Thoracic aorta (tissue), 2 donors: ENCODE data around the gene GNPNAT1. TPM values are rescaled to one million over a fixed set of nuclear protein-coding genes. Genes with fewer than 3 reads are reported as not detected.
"Not testable (repeated sequence)": the region's sequence is repeated elsewhere in the genome, so short reads cannot be mapped to it uniquely, and the experiment has no call there.

Experiments used
- ATAC-seq: fragments of 150-250 bp; one replicate; pipeline ENCODE4 v1.8.0; 2017; ENCODE audit warnings: low read depth; ENCODE audit not compliant: insufficient number of reproducible peaks, low FRiP score
- DNase-seq: peaks from one replicate; pipeline ENCODE4 v3.0.0-alpha.2; 2020; ENCODE audit warnings: low spot score
- H3K27ac ChIP-seq, 2 donors: fragments of 200-600 bp; sonication (generic); 1 replicate in 1 of 2; 2 replicates in 1 of 2; pipeline ENCODE4 v1.5.1; 2016; ENCODE audit warnings: mild to moderate bottlenecking in 2 of 2, moderate library complexity in 2 of 2
- H3K27me3 ChIP-seq: fragments of 200-600 bp; sonication (generic); replicated peaks from 2 replicates; pipeline ENCODE4 v1.6.0; 2016; ENCODE audit warnings: mild to moderate bottlenecking; ENCODE audit not compliant: insufficient read depth
- H3K36me3 ChIP-seq: fragments of 200-600 bp; sonication (generic); one replicate; pipeline ENCODE4 v1.5.1; 2016
- H3K4me1 ChIP-seq, 2 donors: fragments of 200-600 bp; sonication (generic); 1 replicate in 1 of 2; 2 replicates in 1 of 2; pipeline versions ENCODE4 v1.5.1 to v1.6.0; 2016; ENCODE audit warnings: low read depth in 2 of 2, mild to moderate bottlenecking in 1 of 2; ENCODE audit not compliant: control insufficient read depth in 1 of 2
- H3K4me3 ChIP-seq: fragments of 200-600 bp; sonication (generic); 2 replicates; pipeline ENCODE4 v1.5.1; 2016; ENCODE audit warnings: mild to moderate bottlenecking
- H3K9me3 ChIP-seq: fragments of 200-600 bp; sonication (generic); 2 replicates; pipeline ENCODE4 v1.5.1; 2016
- total RNA-seq, 2 donors: library from RNA; depleted of rRNA; stranded (reverse); fragments of >200 nt; gene quantifications; one replicate each; pipeline versions ENCODE4 v1.1.0 to v1.2.3, GENCODE V29; 2016
- TF ChIP-seq, protein P1 (sequence below): fragments of 200-600 bp; sonication (generic); IDR thresholded peaks from one replicate; pipeline ENCODE4 v1.5.1; 2019; ENCODE audit warnings: antibody characterized with exemption

The GNPNAT1 gene
- total RNA-seq, 2 donors from 2014 or later = 15.8 to 78.2 TPM

DNA sequence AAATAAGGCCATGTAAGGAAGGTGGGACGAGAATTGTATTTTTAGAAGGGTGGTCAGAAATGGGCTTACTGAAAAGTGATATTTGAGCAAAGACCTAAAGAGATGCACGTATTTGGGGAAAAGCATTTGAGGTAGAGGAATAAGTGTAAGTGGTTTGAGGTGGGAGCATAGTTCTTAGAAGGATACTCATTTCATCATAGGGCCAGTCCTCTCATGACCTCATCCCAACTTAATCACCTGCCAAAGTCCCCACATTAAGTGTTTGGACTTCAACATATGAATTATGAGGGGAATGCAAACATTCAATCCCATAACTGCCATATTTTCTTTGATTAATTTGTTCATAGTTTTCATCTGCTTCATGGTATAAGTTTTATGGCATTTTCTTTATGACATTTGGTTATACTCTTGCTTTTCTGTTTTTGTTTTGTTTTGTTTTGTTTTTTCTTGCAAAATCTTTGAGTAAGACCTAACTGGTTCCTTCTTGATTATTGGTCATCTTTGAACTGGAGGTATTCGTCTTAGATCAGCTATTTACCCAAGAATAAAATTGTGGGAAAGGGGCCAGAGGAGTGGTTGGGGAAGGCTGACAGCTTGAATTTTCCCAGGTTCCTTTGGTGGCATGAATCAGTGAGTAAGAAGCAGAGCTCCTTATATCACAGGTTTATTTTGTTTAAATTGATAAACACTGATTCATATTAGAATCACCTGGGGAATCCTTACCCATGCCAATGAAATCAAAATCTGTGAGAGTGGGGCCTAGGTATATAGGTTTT, 24.2 kb downstream of the GNPNAT1 start:
- no peak overlapping the region for H3K27ac ChIP-seq
- TF ChIP-seq, protein P1, sequence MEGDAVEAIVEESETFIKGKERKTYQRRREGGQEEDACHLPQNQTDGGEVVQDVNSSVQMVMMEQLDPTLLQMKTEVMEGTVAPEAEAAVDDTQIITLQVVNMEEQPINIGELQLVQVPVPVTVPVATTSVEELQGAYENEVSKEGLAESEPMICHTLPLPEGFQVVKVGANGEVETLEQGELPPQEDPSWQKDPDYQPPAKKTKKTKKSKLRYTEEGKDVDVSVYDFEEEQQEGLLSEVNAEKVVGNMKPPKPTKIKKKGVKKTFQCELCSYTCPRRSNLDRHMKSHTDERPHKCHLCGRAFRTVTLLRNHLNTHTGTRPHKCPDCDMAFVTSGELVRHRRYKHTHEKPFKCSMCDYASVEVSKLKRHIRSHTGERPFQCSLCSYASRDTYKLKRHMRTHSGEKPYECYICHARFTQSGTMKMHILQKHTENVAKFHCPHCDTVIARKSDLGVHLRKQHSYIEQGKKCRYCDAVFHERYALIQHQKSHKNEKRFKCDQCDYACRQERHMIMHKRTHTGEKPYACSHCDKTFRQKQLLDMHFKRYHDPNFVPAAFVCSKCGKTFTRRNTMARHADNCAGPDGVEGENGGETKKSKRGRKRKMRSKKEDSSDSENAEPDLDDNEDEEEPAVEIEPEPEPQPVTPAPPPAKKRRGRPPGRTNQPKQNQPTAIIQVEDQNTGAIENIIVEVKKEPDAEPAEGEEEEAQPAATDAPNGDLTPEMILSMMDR = no peak

GRCh38 chr14:52762923-52763322, 28.5 kb downstream of the GNPNAT1 start:
- not testable (repeated sequence) for H3K27me3 ChIP-seq, H3K9me3 ChIP-seq, H3K4me3 ChIP-seq, H3K4me1 ChIP-seq, H3K27ac ChIP-seq, DNase-seq, H3K36me3 ChIP-seq, ATAC-seq

More for the DNA sequence above, 24.2 kb downstream of the GNPNAT1 start:
- ATAC-seq = no peak
- H3K27me3 ChIP-seq = no peaks in the 10 kb centered on the region
- no peaks in the 10 kb centered on the region for H3K9me3 ChIP-seq
- H3K4me3 ChIP-seq = no peak overlapping the region
- H3K4me1 ChIP-seq = peaks cover 0 to 6% of the 10 kb centered on the region in 2 donors
- peaks cover 10% of the 10 kb centered on the region for H3K36me3 ChIP-seq
- no peak for DNase-seq

DNA sequence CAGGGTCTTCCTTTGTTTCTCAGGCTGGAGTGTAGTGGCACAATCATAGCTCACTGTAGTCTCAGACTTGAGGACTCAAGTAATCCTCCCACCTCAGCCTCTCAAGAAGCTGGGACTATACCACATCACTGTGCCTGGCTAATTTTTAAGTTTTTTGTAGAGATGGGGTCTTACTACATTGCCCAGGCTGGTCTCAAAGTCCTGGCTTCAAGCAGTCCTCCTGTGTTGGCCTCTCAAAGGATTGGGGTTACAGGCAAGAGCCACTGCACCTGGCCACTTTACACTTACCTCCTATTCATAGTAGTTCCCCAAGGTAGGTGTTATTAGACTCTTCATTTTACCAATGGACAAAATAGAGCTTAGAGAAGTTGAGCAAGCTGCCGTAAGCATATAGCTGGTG, 32.3 kb downstream of the GNPNAT1 start:
- Histone ChIP-seq H3K4me1 (peaks cover 0 to 2% of the 10 kb centered on the region in 2 donors), H3K27ac (no peak overlapping the region), H3K36me3 (peaks cover 6% of the 10 kb centered on the region), H3K27me3 (no peaks in the 10 kb centered on the region), H3K9me3 (no peaks in the 10 kb centered on the region), H3K4me3 (no peak overlapping the region)
- no peak for ATAC-seq
- TF ChIP-seq, protein P1 = no peak
- DNase-seq = no peak

- H3K27me3 ChIP-seq = no peaks in the 10 kb centered on the region
- peaks cover 6% of the 10 kb centered on the region for H3K36me3 ChIP-seq
- ATAC-seq (no peak), DNase-seq (no peak)
- H3K4me3 ChIP-seq = no peak overlapping the region
- no peaks in the 10 kb centered on the region for H3K4me1 ChIP-seq
- TF ChIP-seq, protein P1 = no peak
- no peak overlapping the region for H3K27ac ChIP-seq
- no peaks in the 10 kb centered on the region for H3K9me3 ChIP-seq
These were observed 35.6 kb downstream of the GNPNAT1 start for GRCh38 chr14:52755607-52756316.

GRCh38 chr14:52748647-52749292, 42.6 kb downstream of the GNPNAT1 start:
- peaks cover 8% of the 10 kb centered on the region for H3K36me3 ChIP-seq

More at GRCh38 chr14:52748647-52749292, 42.6 kb downstream of the GNPNAT1 start:
- Histone ChIP-seq H3K27me3 (no peaks in the 10 kb centered on the region), H3K4me3 (no peak overlapping the region), H3K9me3 (no peaks in the 10 kb centered on the region), H3K27ac (no peak overlapping the region), H3K4me1 (peaks cover under 1 to 2% of the 10 kb centered on the region in 2 donors)
- TF ChIP-seq, protein P1 = no peak
- no peak for DNase-seq
- no peak for ATAC-seq
